ENCODE results near the gene DEAF1. TPM values are rescaled to one million over a fixed set of nuclear protein-coding genes. Genes with fewer than 3 reads are reported as not detected.
"Not testable (repeated sequence)": the region's sequence is repeated elsewhere in the genome, so short reads cannot be mapped to it uniquely, and the experiment has no call there.

DEAF1 gene
- total and polyA plus RNA-seq, 3 experiments from 2014 or later = 36.3 to 54.6 (median 52.1) TPM

DNA sequence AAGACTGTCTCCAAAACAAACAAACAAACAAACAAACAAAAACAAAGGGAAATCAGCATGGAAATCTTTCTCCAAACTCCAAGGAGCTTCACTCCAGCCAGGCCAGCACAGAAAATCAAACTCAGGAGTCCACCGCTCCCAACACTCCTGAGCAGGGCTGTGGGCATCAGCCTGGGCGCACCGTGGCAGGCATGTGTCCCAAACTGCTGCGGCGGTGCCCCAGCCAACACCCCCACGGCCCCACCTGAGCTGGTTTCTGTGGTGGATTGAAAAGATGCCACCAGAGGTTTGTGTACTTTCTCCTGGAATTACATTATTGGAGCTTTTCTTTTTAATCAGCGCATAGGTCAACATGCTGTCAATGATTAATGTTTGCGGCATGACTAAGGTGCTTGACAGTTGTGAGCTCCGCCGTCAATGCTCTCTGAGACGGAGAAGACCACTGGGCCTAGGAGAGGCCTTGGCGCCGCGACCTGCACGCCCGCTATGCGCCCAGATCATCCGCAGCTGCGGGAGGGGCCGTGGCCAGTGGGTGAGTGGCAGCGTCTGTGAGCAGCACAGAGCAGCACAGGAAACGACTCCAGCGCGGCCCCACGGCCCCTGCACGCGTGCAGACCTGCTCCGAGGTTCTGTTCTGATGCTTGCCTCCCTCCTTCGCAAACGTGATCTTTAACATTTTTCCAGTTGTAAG lies 39.8 kb downstream of the DEAF1 start:
- H3K36me3 ChIP-seq (ENCODE audit: insufficient read depth, low read length) = peaks cover 4% of the 10 kb centered on the region
- ChIA-PET POLR2A (interaction anchor here (0.7 kb wide), 1 partner anchor 45 kb away, joined by 6 read pairs; no protein-coding TSS in a partner anchor), CTCF (interaction anchor here (1.2 to 1.5 kb wide), 2 partner anchors 67 to 101 kb away, joined by 3 to 6 read pairs; no protein-coding TSS in a partner anchor)
- H3K36me3 Mint-ChIP-seq = peaks cover 0 to 56% (median 5%) of the 10 kb centered on the region in 3 donors
- no peaks in the 10 kb centered on the region for H3K9me3 Mint-ChIP-seq
- H3K4me3 ChIP-seq (ENCODE audit: low read length) = no peak overlapping the region
- H3K4me3 Mint-ChIP-seq = no peak overlapping the region
- H3K27me3 Mint-ChIP-seq = no peaks in the 10 kb centered on the region
- no peaks in the 10 kb centered on the region for H3K4me1 ChIP-seq (ENCODE audit: insufficient read depth, low read length)
- H3K27ac ChIP-seq (ENCODE audit: low read depth, low read length) = no peak overlapping the region
- no peaks in the 10 kb centered on the region for H3K27me3 ChIP-seq (ENCODE audit: insufficient read depth, low read length, poor library complexity, severe bottlenecking)
- no peak for DNase-seq
- no peaks in the 10 kb centered on the region for H3K9me3 ChIP-seq (ENCODE audit: low read length)
- no peak overlapping the region for H3K27ac Mint-ChIP-seq
- no peaks in the 10 kb centered on the region for H3K4me1 Mint-ChIP-seq

DNA sequence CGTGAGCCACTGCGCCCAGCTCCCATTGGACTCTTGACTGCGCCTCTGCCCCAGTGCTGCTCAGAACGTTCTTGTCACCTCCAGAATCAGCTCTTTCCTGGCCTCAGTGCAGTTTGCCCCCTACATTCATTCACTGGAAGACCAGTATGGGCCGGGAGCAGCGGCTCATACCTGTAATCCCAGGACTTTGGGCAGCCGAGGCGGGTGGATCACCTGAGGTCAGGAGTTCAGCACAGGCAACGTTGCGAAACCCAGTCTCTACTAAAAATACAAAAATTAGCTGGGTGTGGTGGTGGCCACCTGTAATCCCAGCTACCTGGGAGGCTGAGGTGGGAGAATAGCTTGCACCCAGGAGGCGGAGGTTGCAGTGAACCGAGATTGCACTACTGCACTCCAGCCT lies 40.6 kb downstream of the DEAF1 start:
- H3K9me3 ChIP-seq (ENCODE audit: low read length); POLR2A ChIA-PET; H3K4me1 Mint-ChIP-seq; H3K27ac Mint-ChIP-seq; H3K4me3 ChIP-seq (ENCODE audit: low read length); H3K27me3 ChIP-seq (ENCODE audit: insufficient read depth, low read length, poor library complexity, severe bottlenecking); H3K4me3 Mint-ChIP-seq; H3K9me3 Mint-ChIP-seq; H3K27me3 Mint-ChIP-seq; H3K36me3 ChIP-seq (ENCODE audit: insufficient read depth, low read length); H3K27ac ChIP-seq (ENCODE audit: low read depth, low read length); H3K4me1 ChIP-seq (ENCODE audit: insufficient read depth, low read length); DNase-seq: not testable (repeated sequence)
- CTCF ChIA-PET = interaction anchor here (1.2 to 1.5 kb wide), 2 partner anchors 67 to 100 kb away, joined by 3 to 6 read pairs; no protein-coding TSS in a partner anchor
- H3K36me3 Mint-ChIP-seq = peaks cover 0 to 52% (median 5%) of the 10 kb centered on the region in 3 donors

DNA sequence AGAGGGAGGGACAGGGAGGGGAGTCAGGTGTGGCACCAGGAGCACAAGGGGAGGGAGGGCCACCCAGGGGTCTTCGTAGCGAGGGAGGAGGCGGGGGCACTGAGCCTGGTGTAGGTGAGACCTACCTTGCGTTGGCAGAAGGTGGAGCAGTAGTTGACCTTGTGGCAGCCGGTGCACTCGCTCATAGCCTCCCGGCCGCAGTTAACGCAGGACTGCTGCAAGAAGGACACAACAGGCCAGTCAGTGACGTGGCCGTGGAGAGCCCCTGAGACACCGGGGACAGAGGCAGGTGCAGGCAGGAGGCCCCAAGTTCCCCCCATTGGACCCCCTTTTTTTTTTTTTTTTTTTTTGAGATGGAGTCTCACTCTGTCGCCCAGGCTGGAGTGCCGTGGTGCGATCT lies 41.2 kb downstream of the DEAF1 start:
- no peaks in the 10 kb centered on the region for H3K27me3 ChIP-seq (ENCODE audit: insufficient read depth, low read length, poor library complexity, severe bottlenecking)
- no peak overlapping the region for H3K4me3 ChIP-seq (ENCODE audit: low read length)
- no peak overlapping the region for H3K4me3 Mint-ChIP-seq
- H3K27ac Mint-ChIP-seq = peak overlapping the region in 1 of 8 donors; percentile 88
- H3K36me3 Mint-ChIP-seq = peaks cover 0 to 48% (median 5%) of the 10 kb centered on the region in 3 donors
- no peaks in the 10 kb centered on the region for H3K4me1 ChIP-seq (ENCODE audit: insufficient read depth, low read length)
- no peaks in the 10 kb centered on the region for H3K4me1 Mint-ChIP-seq
- no peaks in the 10 kb centered on the region for H3K27me3 Mint-ChIP-seq
- no peaks in the 10 kb centered on the region for H3K9me3 ChIP-seq (ENCODE audit: low read length)
- POLR2A ChIA-PET = no interaction called here
- DNase-seq = no peak
- H3K27ac ChIP-seq (ENCODE audit: low read depth, low read length) = no peak overlapping the region
- no peaks in the 10 kb centered on the region for H3K9me3 Mint-ChIP-seq
- CTCF ChIA-PET = no interaction called here
- H3K36me3 ChIP-seq (ENCODE audit: insufficient read depth, low read length) = peaks cover 4% of the 10 kb centered on the region

DNA sequence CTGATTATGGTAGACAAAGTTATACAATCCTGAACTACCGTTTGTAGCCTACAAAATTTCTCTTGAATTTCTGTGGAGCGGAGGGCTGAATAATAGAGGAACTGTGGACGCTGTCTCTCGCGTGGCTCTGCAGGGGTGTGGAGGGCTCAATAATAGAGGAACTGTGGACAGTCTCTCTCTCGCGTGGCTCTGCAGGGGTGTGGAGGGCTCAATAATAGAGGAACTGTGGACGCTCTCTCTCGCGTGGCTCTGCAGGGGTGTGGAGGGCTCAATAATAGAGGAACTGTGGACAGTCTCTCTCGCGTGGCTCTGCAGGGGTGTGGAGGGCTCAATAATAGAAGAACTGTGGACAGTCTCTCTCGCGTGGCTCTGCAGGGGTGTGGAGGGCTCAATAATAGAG lies 41.9 kb downstream of the DEAF1 start:
- POLR2A ChIA-PET = interaction anchor here (0.7 kb wide), 1 partner anchor 278 kb away, joined by 11 read pairs; no protein-coding TSS in a partner anchor
- H3K27me3 Mint-ChIP-seq, CTCF ChIA-PET: not testable (repeated sequence)

DNA sequence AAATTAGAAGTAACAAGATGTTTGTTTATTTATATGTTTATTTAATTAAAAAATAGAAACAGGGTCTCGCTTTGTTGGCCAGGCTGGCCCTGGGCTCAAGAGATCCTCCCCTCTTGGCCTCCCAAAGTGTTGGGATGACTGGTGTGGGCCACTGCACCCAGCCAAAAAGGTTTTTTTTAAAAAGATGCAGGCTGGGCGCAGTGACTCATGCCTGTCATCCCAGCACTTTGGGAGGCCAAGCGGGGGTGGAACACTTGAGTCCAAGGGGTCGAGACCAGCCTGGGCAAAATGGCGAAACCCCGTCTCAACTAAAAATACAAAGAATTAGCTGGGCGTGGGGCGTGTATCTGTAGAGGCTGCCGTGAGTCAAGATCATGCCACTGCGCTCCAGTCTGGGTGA lies 44.5 kb downstream of the DEAF1 start:
- no peak overlapping the region for H3K4me3 ChIP-seq (ENCODE audit: low read length)
- H3K27ac Mint-ChIP-seq = no peak overlapping the region
- CTCF ChIA-PET = no interaction called here
- H3K4me1 ChIP-seq (ENCODE audit: insufficient read depth, low read length) = no peaks in the 10 kb centered on the region
- no peaks in the 10 kb centered on the region for H3K27me3 Mint-ChIP-seq
- POLR2A ChIA-PET = no interaction called here
- H3K36me3 Mint-ChIP-seq = peaks cover 0 to 45% (median 3%) of the 10 kb centered on the region in 3 donors
- H3K9me3 ChIP-seq (ENCODE audit: low read length) = no peaks in the 10 kb centered on the region
- H3K27me3 ChIP-seq (ENCODE audit: insufficient read depth, low read length, poor library complexity, severe bottlenecking) = no peaks in the 10 kb centered on the region
- H3K9me3 Mint-ChIP-seq = no peaks in the 10 kb centered on the region
- no peak overlapping the region for H3K27ac ChIP-seq (ENCODE audit: low read depth, low read length)
- H3K36me3 ChIP-seq (ENCODE audit: insufficient read depth, low read length) = no peaks in the 10 kb centered on the region
- no peaks in the 10 kb centered on the region for H3K4me1 Mint-ChIP-seq
- DNase-seq = no peak
- peak overlapping the region in 1 of 7 donors; percentile 40 for H3K4me3 Mint-ChIP-seq

More for the DNA sequence above, 41.9 kb downstream of the DEAF1 start:
- peaks cover 0 to 47% (median 5%) of the 10 kb centered on the region in 3 donors for H3K36me3 Mint-ChIP-seq
- not testable (repeated sequence) for H3K9me3 ChIP-seq (ENCODE audit: low read length); H3K4me3 ChIP-seq (ENCODE audit: low read length); H3K4me1 ChIP-seq (ENCODE audit: insufficient read depth, low read length); H3K27ac Mint-ChIP-seq; H3K4me3 Mint-ChIP-seq; H3K27me3 ChIP-seq (ENCODE audit: insufficient read depth, low read length, poor library complexity, severe bottlenecking); H3K36me3 ChIP-seq (ENCODE audit: insufficient read depth, low read length); H3K27ac ChIP-seq (ENCODE audit: low read depth, low read length); H3K4me1 Mint-ChIP-seq; H3K9me3 Mint-ChIP-seq; DNase-seq

DNA sequence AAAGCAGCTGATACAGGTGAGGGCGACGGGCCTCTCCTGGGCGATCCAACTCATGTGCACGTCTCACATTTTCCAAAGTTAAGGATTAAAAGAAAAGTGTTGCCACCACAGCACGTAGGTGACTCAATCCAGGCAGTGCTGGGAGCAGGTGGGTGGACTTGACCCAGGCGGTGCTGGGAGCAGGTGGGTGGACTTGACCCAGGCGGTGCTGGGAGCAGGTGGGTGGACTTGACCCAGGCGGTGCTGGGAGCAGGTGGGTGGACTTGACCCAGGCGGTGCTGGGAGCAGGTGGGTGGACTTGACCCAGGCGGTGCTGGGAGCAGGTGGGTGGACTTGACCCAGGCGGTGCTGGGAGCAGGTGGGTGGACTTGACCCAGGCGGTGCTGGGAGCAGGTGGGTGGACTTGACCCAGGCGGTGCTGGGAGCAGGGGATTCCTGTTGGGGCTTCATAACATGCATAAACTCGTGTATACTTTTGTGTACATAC lies 47.3 kb downstream of the DEAF1 start:
- H3K27me3 Mint-ChIP-seq; H3K4me3 ChIP-seq (ENCODE audit: low read length); H3K4me3 Mint-ChIP-seq; H3K4me1 Mint-ChIP-seq; CTCF ChIA-PET; H3K4me1 ChIP-seq (ENCODE audit: insufficient read depth, low read length); H3K27me3 ChIP-seq (ENCODE audit: insufficient read depth, low read length, poor library complexity, severe bottlenecking); H3K27ac ChIP-seq (ENCODE audit: low read depth, low read length); H3K9me3 ChIP-seq (ENCODE audit: low read length); H3K36me3 ChIP-seq (ENCODE audit: insufficient read depth, low read length); DNase-seq; H3K9me3 Mint-ChIP-seq; H3K27ac Mint-ChIP-seq: not testable (repeated sequence)
- peaks cover 0 to 37% (median 3%) of the 10 kb centered on the region in 3 donors for H3K36me3 Mint-ChIP-seq
- POLR2A ChIA-PET = interaction anchor here (0.7 kb wide), 1 partner anchor 157 kb away, joined by 4 read pairs; the partner anchor contains the start of gene PIDD1

DNA sequence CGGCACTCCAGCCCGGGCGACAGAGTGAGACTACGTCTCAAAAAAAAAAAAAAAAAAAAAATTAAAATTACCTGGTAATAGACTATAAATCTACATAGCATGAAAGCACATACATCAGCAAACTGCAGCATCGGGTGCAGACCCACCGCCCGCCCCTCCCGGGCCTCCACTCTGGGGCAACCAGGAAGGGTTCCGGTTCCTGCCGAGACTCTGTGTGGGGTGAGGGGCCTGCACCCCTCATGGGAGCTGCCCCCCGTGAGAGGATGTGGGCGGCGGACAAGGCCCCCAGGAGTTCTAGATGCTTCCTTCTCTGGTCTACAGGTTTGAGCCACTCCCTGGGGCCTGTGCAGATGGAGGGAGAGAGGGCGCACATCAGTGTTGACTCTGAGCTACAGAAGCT lies 48.8 kb downstream of the DEAF1 start:
- Histone ChIP-seq H3K36me3 (ENCODE audit: insufficient read depth, low read length) (no peaks in the 10 kb centered on the region), H3K9me3 (ENCODE audit: low read length) (no peaks in the 10 kb centered on the region), H3K4me3 (ENCODE audit: low read length) (no peak overlapping the region), H3K27ac (ENCODE audit: low read depth, low read length) (no peak overlapping the region), H3K4me1 (ENCODE audit: insufficient read depth, low read length) (no peaks in the 10 kb centered on the region), H3K27me3 (ENCODE audit: insufficient read depth, low read length, poor library complexity, severe bottlenecking) (no peaks in the 10 kb centered on the region)
- ChIA-PET POLR2A (no interaction called here), CTCF (no interaction called here)
- Mint-ChIP-seq H3K4me3 (no peak overlapping the region), H3K9me3 (no peaks in the 10 kb centered on the region), H3K27me3 (peaks cover 0 to 2% of the 10 kb centered on the region in 2 donors), H3K27ac (peak overlapping the region in 1 of 8 donors; percentile 15), H3K4me1 (no peaks in the 10 kb centered on the region), H3K36me3 (peaks cover 0 to 28% (median 0%) of the 10 kb centered on the region in 3 donors)
- DNase-seq = no peak

DNA sequence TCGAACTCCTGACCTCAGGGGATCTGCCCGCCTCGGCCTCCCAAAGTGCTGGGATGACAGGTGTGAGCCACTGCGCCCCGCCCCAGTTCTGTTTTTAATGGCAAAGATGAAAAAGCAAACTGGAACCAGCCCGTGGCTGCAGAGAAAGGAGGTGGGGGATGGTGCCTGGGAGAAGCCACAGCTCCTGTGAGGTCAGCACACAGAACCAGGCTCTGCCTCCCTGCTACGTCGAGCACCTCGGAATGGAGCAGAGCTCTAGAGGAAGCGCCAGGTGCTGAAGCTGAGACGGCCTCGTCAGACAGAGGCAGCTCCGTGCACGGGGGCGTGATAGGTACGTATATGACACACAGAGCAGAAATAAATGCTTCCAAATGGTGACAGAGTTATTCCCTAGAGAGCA lies 49.5 kb downstream of the DEAF1 start:
- POLR2A ChIA-PET = no interaction called here
- no peaks in the 10 kb centered on the region for H3K36me3 ChIP-seq (ENCODE audit: insufficient read depth, low read length)

More for the DNA sequence above, 49.5 kb downstream of the DEAF1 start:
- Histone ChIP-seq H3K27me3 (ENCODE audit: insufficient read depth, low read length, poor library complexity, severe bottlenecking) (no peaks in the 10 kb centered on the region), H3K4me1 (ENCODE audit: insufficient read depth, low read length) (no peaks in the 10 kb centered on the region), H3K27ac (ENCODE audit: low read depth, low read length) (no peak overlapping the region), H3K9me3 (ENCODE audit: low read length) (no peaks in the 10 kb centered on the region), H3K4me3 (ENCODE audit: low read length) (no peak overlapping the region)
- H3K4me3 Mint-ChIP-seq = no peak overlapping the region
- H3K27ac Mint-ChIP-seq = peak overlapping the region in 1 of 8 donors; percentile 91
- H3K4me1 Mint-ChIP-seq = peaks cover 0 to under 1% (median 0%) of the 10 kb centered on the region in 3 donors
- peaks cover under 1 to 2% of the 10 kb centered on the region in 2 donors for H3K27me3 Mint-ChIP-seq
- DNase-seq = no peak
- peaks cover 0 to 24% (median 0%) of the 10 kb centered on the region in 3 donors for H3K36me3 Mint-ChIP-seq
- no peaks in the 10 kb centered on the region for H3K9me3 Mint-ChIP-seq
- CTCF ChIA-PET = no interaction called here
